ENCODE measurements around the gene RTF1. TPM values are rescaled to one million over a fixed set of nuclear protein-coding genes. Genes with fewer than 3 reads are reported as not detected.

The RTF1 gene
- total and polyA plus RNA-seq, 2 experiments from 2014 or later: 39.7 to 89.1 TPM

GRCh38 chr15:41482110-41482877 lies 65.4 kb downstream of the RTF1 start:
- TF ChIP-seq CTCF (IDR thresholded peaks at IDR 0.05; ENCODE audit: low read depth, low read length): no peak
- H3K36me3 ChIP-seq: peaks cover 40% of the 10 kb centered on the region
- DNase-seq (ENCODE audit: low read depth in 1 of 2, low spot score in 1 of 2): no peak
- no peaks in the 10 kb centered on the region for H3K27me3 ChIP-seq
- no peak overlapping the region for H3K27ac ChIP-seq
- no peak overlapping the region for H3K4me3 ChIP-seq
- H3K9me3 ChIP-seq (ENCODE audit: low read depth): no peaks in the 10 kb centered on the region
- H3K4me1 ChIP-seq (ENCODE audit: low read depth): no peaks in the 10 kb centered on the region

GRCh38 chr15:41483115-41483514 lies 66.2 kb downstream of the RTF1 start:
- H3K4me1 ChIP-seq (ENCODE audit: low read depth): no peaks in the 10 kb centered on the region
- no peaks in the 10 kb centered on the region for H3K27me3 ChIP-seq
- no peak overlapping the region for H3K4me3 ChIP-seq
- no peak overlapping the region for H3K27ac ChIP-seq
- no peak for DNase-seq (ENCODE audit: low read depth in 1 of 2, low spot score in 1 of 2)
- no peaks in the 10 kb centered on the region for H3K9me3 ChIP-seq (ENCODE audit: low read depth)
- peaks cover 32% of the 10 kb centered on the region for H3K36me3 ChIP-seq
- no peak for TF ChIP-seq CTCF (IDR thresholded peaks at IDR 0.05; ENCODE audit: low read depth, low read length)

- no peaks in the 10 kb centered on the region for H3K27me3 ChIP-seq
- no peak overlapping the region for H3K27ac ChIP-seq
- DNase-seq (ENCODE audit: low read depth in 1 of 2, low spot score in 1 of 2): no peak
- no peaks in the 10 kb centered on the region for H3K9me3 ChIP-seq (ENCODE audit: low read depth)
- H3K4me1 ChIP-seq (ENCODE audit: low read depth): no peaks in the 10 kb centered on the region
- TF ChIP-seq CTCF (IDR thresholded peaks at IDR 0.05; ENCODE audit: low read depth, low read length): no peak
- peaks cover 28% of the 10 kb centered on the region for H3K36me3 ChIP-seq
- H3K4me3 ChIP-seq: no peak overlapping the region
Observed at GRCh38 chr15:41483519-41483918, 66.6 kb downstream of the RTF1 start.

GRCh38 chr15:41484937-41485625 lies 68.2 kb downstream of the RTF1 start:
- H3K27ac ChIP-seq: no peak overlapping the region
- H3K4me3 ChIP-seq: no peak overlapping the region
- peaks cover 2% of the 10 kb centered on the region for H3K27me3 ChIP-seq
- TF ChIP-seq CTCF (IDR thresholded peaks at IDR 0.05; ENCODE audit: low read depth, low read length): no peak
- H3K36me3 ChIP-seq: peaks cover 20% of the 10 kb centered on the region
- no peaks in the 10 kb centered on the region for H3K9me3 ChIP-seq (ENCODE audit: low read depth)
- no peaks in the 10 kb centered on the region for H3K4me1 ChIP-seq (ENCODE audit: low read depth)
- DNase-seq (ENCODE audit: low read depth in 1 of 2, low spot score in 1 of 2): no peak

GRCh38 chr15:41486286-41486685 lies 69.4 kb downstream of the RTF1 start:
- no peak overlapping the region for H3K4me3 ChIP-seq
- no peak for DNase-seq (ENCODE audit: low read depth in 1 of 2, low spot score in 1 of 2)
- H3K27ac ChIP-seq: no peak overlapping the region

More at GRCh38 chr15:41486286-41486685, 69.4 kb downstream of the RTF1 start:
- Histone ChIP-seq H3K36me3 (peaks cover 9% of the 10 kb centered on the region), H3K4me1 (ENCODE audit: low read depth) (no peaks in the 10 kb centered on the region), H3K9me3 (ENCODE audit: low read depth) (no peaks in the 10 kb centered on the region), H3K27me3 (peaks cover 13% of the 10 kb centered on the region)
- TF ChIP-seq CTCF (IDR thresholded peaks at IDR 0.05; ENCODE audit: low read depth, low read length): no peak
